Naive thymus-derived CD4-positive, alpha-beta T cell (primary cell): ENCODE results near the gene DCDC2. TPM values are rescaled to one million over a fixed set of nuclear protein-coding genes. Genes with fewer than 3 reads are reported as not detected.
A peak's percentile ranks its signal among the peaks of the same experiment; 100 is the strongest.
"Not testable (repeated sequence)": the region's sequence is repeated elsewhere in the genome, so short reads cannot be mapped to it uniquely, and the experiment has no call there.

Source experiments
- ATAC-seq: fragments of 150-1000 bp; cut with Tn5 transposase; 2 replicates; pipeline ENCODE4 v1.10.0; 2021; ENCODE audit warnings: mild to moderate bottlenecking, moderate library complexity
- CTCF ChIA-PET: fragments of 350-600 bp; sonication (Branson Sonifier 250); formaldehyde crosslinking; loops from one replicate; lab custom pipeline; 2021; ENCODE audit warnings: antibody characterized with exemption; lab: Charles Lee
- POLR2A ChIA-PET: fragments of 350-600 bp; sonication (Branson Sonifier 250); formaldehyde crosslinking; loops from one replicate; lab custom pipeline; 2021; ENCODE audit warnings: antibody characterized with exemption, inconsistent platforms; lab: Charles Lee
- DNase-seq, 9 donors: peaks; one replicate each; pipeline versions ENCODE4 v3.0.0 to v3.0.0-alpha.2; 2020 to 2022; ENCODE audit warnings: mixed read lengths in 1 of 9
- H3K27ac ChIP-seq: one replicate; pipeline ENCODE4 v1.7.0; 2013; ENCODE audit warnings: mild to moderate bottlenecking, low read depth, low read length, moderate library complexity
- H3K27me3 ChIP-seq, 2 donors: one replicate each; pipeline ENCODE4 v1.7.0; 2013; ENCODE audit warnings: low read length in 2 of 2, mild to moderate bottlenecking in 2 of 2, moderate library complexity in 2 of 2; ENCODE audit not compliant: control insufficient read depth in 2 of 2, insufficient read depth in 2 of 2
- H3K36me3 ChIP-seq, 3 experiments: 1 replicate in 2 of 3; 2 replicates in 1 of 3; pipeline ENCODE4 v1.7.0; 2013; ENCODE audit warnings: low read length in 3 of 3, mild to moderate bottlenecking in 3 of 3, moderate library complexity in 1 of 3; ENCODE audit not compliant: insufficient read depth in 3 of 3, control insufficient read depth in 2 of 3
- H3K4me1 ChIP-seq, 2 donors: one replicate each; pipeline ENCODE4 v1.7.0; 2013; ENCODE audit warnings: low read length in 2 of 2, mild to moderate bottlenecking in 2 of 2, moderate library complexity in 1 of 2; ENCODE audit not compliant: control insufficient read depth in 2 of 2, insufficient read depth in 2 of 2
- H3K4me3 ChIP-seq: 2 replicates; pipeline ENCODE4 v1.7.0; 2013; ENCODE audit warnings: mild to moderate bottlenecking, low read length
- H3K9me3 ChIP-seq, 3 experiments: 1 replicate in 2 of 3; 2 replicates in 1 of 3; pipeline ENCODE4 v1.7.0; 2013; ENCODE audit warnings: low read length in 3 of 3; ENCODE audit not compliant: control insufficient read depth in 2 of 3
- H3K27ac Mint-ChIP-seq, 9 donors: one replicate each; pipeline ENCODE4 v1.8.0; 2020 to 2022; ENCODE audit warnings: mixed read lengths in 9 of 9, mild to moderate bottlenecking in 8 of 9, moderate library complexity in 5 of 9, inconsistent platforms in 2 of 9
- H3K27me3 Mint-ChIP-seq, 5 donors: one replicate each; pipeline ENCODE4 v1.8.0; 2021 to 2022; ENCODE audit warnings: mixed read lengths in 5 of 5, mild to moderate bottlenecking in 1 of 5
- H3K36me3 Mint-ChIP-seq, 5 donors: one replicate each; pipeline ENCODE4 v1.8.0; 2020 to 2022; ENCODE audit warnings: mixed read lengths in 5 of 5, mild to moderate bottlenecking in 3 of 5, inconsistent platforms in 1 of 5
- H3K4me1 Mint-ChIP-seq, 7 donors: one replicate each; pipeline ENCODE4 v1.8.0; 2020 to 2022; ENCODE audit warnings: mixed read lengths in 7 of 7, mild to moderate bottlenecking in 3 of 7, inconsistent platforms in 1 of 7
- H3K4me3 Mint-ChIP-seq, 10 donors: one replicate each; pipeline ENCODE4 v1.8.0; 2020 to 2022; ENCODE audit warnings: mild to moderate bottlenecking in 10 of 10, mixed read lengths in 10 of 10, moderate library complexity in 6 of 10, inconsistent platforms in 2 of 10
- H3K9me3 Mint-ChIP-seq, 11 donors: one replicate each; pipeline ENCODE4 v1.8.0; 2020 to 2022; ENCODE audit warnings: mixed read lengths in 11 of 11, mild to moderate bottlenecking in 4 of 11, inconsistent platforms in 1 of 11, moderate library complexity in 1 of 11
- intact Hi-C, 2 donors: fragments of 100-400 bp; cut with micrococcal nuclease; formaldehyde crosslinking; loops; one replicate each; pipeline ENCODE4 v1.15.1; 2023
- polyA plus RNA-seq, 2 donors: library from polyadenylated mRNA; unstranded; fragments of 300-500 nt; fragmentation: Illumina TruSeq; gene quantifications; one replicate each; pipeline ENCODE4 v1.2.3, GENCODE V29; 2021
- total RNA-seq, 6 experiments: library from RNA in 5 of 6; stranded (reverse) in 5 of 6; gene quantifications; 1 replicate in 5 of 6; 2 replicates in 1 of 6; pipeline ENCODE4 v1.2.3 and lab custom pipeline; 2021 to 2026

The DCDC2 gene
- total and polyA plus RNA-seq, 7 experiments from 2014 or later, result 0.24 to 0.92 TPM; not detected in 5

- H3K4me3 ChIP-seq, CTCF ChIA-PET: not testable (repeated sequence)
- intact Hi-C loops, result loop anchor here in 1 of 2 donors (5.0 kb wide), 2 partner anchors 118 to 737 kb away; no protein-coding TSS in a partner anchor
Observed at GRCh38 chr6:24400045-24401039, 42.5 kb upstream of the DCDC2 start.

GRCh38 chr6:24397631-24398030 is 39.8 kb upstream of the DCDC2 start:
- Histone ChIP-seq H3K4me1 (no peaks in the 10 kb centered on the region), H3K27me3 (no peaks in the 10 kb centered on the region), H3K4me3 (no peak overlapping the region), H3K9me3 (peaks cover 0 to 6% (median 0%) of the 10 kb centered on the region in 3 experiments), H3K36me3 (no peaks in the 10 kb centered on the region), H3K27ac (no peak overlapping the region)
- intact Hi-C loops, result no loop called here
- POLR2A ChIA-PET, result no interaction called here
- peaks cover 0 to 14% (median 6%) of the 10 kb centered on the region in 11 donors for H3K9me3 Mint-ChIP-seq
- CTCF ChIA-PET, result interaction anchor here (0.7 to 1.2 kb wide), 2 partner anchors 10 to 892 kb away, joined by 3 to 4 read pairs; no protein-coding TSS in a partner anchor
- no peak for ATAC-seq
- H3K27ac Mint-ChIP-seq, result no peak overlapping the region
- peaks cover 0 to 11% (median 6%) of the 10 kb centered on the region in 7 donors for H3K4me1 Mint-ChIP-seq
- no peak for DNase-seq
- H3K27me3 Mint-ChIP-seq, result peaks cover 31 to 53% (median 44%) of the 10 kb centered on the region in 5 donors
- H3K4me3 Mint-ChIP-seq, result no peak overlapping the region
- H3K36me3 Mint-ChIP-seq, result peaks cover 0 to 5% (median 0%) of the 10 kb centered on the region in 5 donors

More at GRCh38 chr6:24400045-24401039, 42.5 kb upstream of the DCDC2 start:
- not testable (repeated sequence) for H3K27ac ChIP-seq, H3K36me3 Mint-ChIP-seq, ATAC-seq, H3K27ac Mint-ChIP-seq, H3K4me1 ChIP-seq, H3K36me3 ChIP-seq, H3K9me3 ChIP-seq, H3K27me3 ChIP-seq, DNase-seq
- POLR2A ChIA-PET, result interaction anchor here (0.7 kb wide), 1 partner anchor 360 kb away, joined by 3 read pairs; no protein-coding TSS in a partner anchor
- H3K9me3 Mint-ChIP-seq, result peaks cover 0 to 14% (median 6%) of the 10 kb centered on the region in 11 donors
- H3K4me3 Mint-ChIP-seq, result peak overlapping the region in 3 of 10 donors; percentile 0 to 69 (median 6)
- H3K4me1 Mint-ChIP-seq, result peaks cover 9 to 31% (median 28%) of the 10 kb centered on the region in 7 donors
- H3K27me3 Mint-ChIP-seq, result peaks cover 31 to 46% (median 35%) of the 10 kb centered on the region in 5 donors

- no peak for ATAC-seq
- H3K9me3 Mint-ChIP-seq, result peaks cover 0 to 14% (median 6%) of the 10 kb centered on the region in 11 donors
- intact Hi-C loops, result no loop called here
- Histone ChIP-seq H3K4me1 (no peaks in the 10 kb centered on the region), H3K27ac (no peak overlapping the region), H3K4me3 (no peak overlapping the region), H3K36me3 (no peaks in the 10 kb centered on the region), H3K27me3 (no peaks in the 10 kb centered on the region), H3K9me3 (peaks cover 0 to 6% (median 0%) of the 10 kb centered on the region in 3 experiments)
- H3K36me3 Mint-ChIP-seq, result peaks cover 0 to 5% (median 0%) of the 10 kb centered on the region in 5 donors
- peaks cover 31 to 53% (median 44%) of the 10 kb centered on the region in 5 donors for H3K27me3 Mint-ChIP-seq
- H3K4me3 Mint-ChIP-seq, result no peak overlapping the region
- no peak for DNase-seq
- peaks cover 0 to 9% (median 0%) of the 10 kb centered on the region in 7 donors for H3K4me1 Mint-ChIP-seq
- H3K27ac Mint-ChIP-seq, result peak overlapping the region in 1 of 9 donors; percentile 17
- CTCF ChIA-PET, result interaction anchor here (1.2 kb wide), 1 partner anchor 9 kb away, joined by 4 read pairs; no protein-coding TSS in a partner anchor
- POLR2A ChIA-PET, result no interaction called here
Observed at GRCh38 chr6:24396824-24397223, 39.0 kb upstream of the DCDC2 start.

- H3K36me3 Mint-ChIP-seq, result peaks cover 0 to 5% (median 0%) of the 10 kb centered on the region in 5 donors
- peaks cover 0 to 14% (median 6%) of the 10 kb centered on the region in 11 donors for H3K9me3 Mint-ChIP-seq
- no peaks in the 10 kb centered on the region for H3K27me3 ChIP-seq
- H3K27me3 Mint-ChIP-seq, result peaks cover 22 to 48% (median 38%) of the 10 kb centered on the region in 5 donors
- no peak overlapping the region for H3K27ac ChIP-seq
- POLR2A ChIA-PET, result no interaction called here
- peaks cover 0 to 5% (median 0%) of the 10 kb centered on the region in 7 donors for H3K4me1 Mint-ChIP-seq
- no peaks in the 10 kb centered on the region for H3K36me3 ChIP-seq
- ATAC-seq (peak; percentile 24), DNase-seq (no peak)
- H3K9me3 ChIP-seq, result peaks cover 0 to 6% (median 0%) of the 10 kb centered on the region in 3 experiments
- no peak overlapping the region for H3K4me3 ChIP-seq
- no peak overlapping the region for H3K4me3 Mint-ChIP-seq
- no peaks in the 10 kb centered on the region for H3K4me1 ChIP-seq
- peak overlapping the region in 1 of 9 donors; percentile 51 for H3K27ac Mint-ChIP-seq
- CTCF ChIA-PET, result no interaction called here
- intact Hi-C loops, result no loop called here
Observed at GRCh38 chr6:24394780-24395437, 37.0 kb upstream of the DCDC2 start.

- no peak overlapping the region for H3K27ac ChIP-seq
- no peak for DNase-seq
- no peaks in the 10 kb centered on the region for H3K36me3 ChIP-seq
- Mint-ChIP-seq H3K4me1 (peaks cover 0 to 5% (median 0%) of the 10 kb centered on the region in 7 donors), H3K9me3 (peaks cover 0 to 14% (median 6%) of the 10 kb centered on the region in 11 donors), H3K27ac (no peak overlapping the region), H3K4me3 (no peak overlapping the region), H3K36me3 (peaks cover 0 to under 1% (median 0%) of the 10 kb centered on the region in 5 donors), H3K27me3 (peaks cover 15 to 41% (median 31%) of the 10 kb centered on the region in 5 donors)
- peaks cover 0 to 6% (median 0%) of the 10 kb centered on the region in 3 experiments for H3K9me3 ChIP-seq
- intact Hi-C loops, result no loop called here
- no peaks in the 10 kb centered on the region for H3K4me1 ChIP-seq
- POLR2A ChIA-PET, result no interaction called here
- ATAC-seq, result no peak
- CTCF ChIA-PET, result no interaction called here
- no peaks in the 10 kb centered on the region for H3K27me3 ChIP-seq
- H3K4me3 ChIP-seq, result no peak overlapping the region
Observed at GRCh38 chr6:24394061-24394779, 36.4 kb upstream of the DCDC2 start.
